GM23338 (cell line): ENCODE data around the gene PREB. TPM values are rescaled to one million over a fixed set of nuclear protein-coding genes. Genes with fewer than 3 reads are reported as not detected.
A peak's percentile ranks its signal among the peaks of the same experiment; 100 is the strongest.

Experiments
- ATAC-seq: fragments of 200-7000 bp; cut with Tn5 transposase; 3 replicates; pipeline ENCODE4 v1.9.1; 2020
- DNase-seq: peaks from one replicate; pipeline ENCODE4 v3.0.0-alpha.2; 2015; ENCODE audit warnings: low spot score
- H2AFZ ChIP-seq: fragments of 200-600 bp; sonication (generic); 2 replicates; pipeline ENCODE4 v1.8.0; 2016; ENCODE audit warnings: antibody characterized with exemption, mild to moderate bottlenecking, moderate library complexity
- H3F3A ChIP-seq: fragments of 200-600 bp; sonication (generic); replicated peaks from 2 replicates; pipeline ENCODE4 v1.8.0; 2017; ENCODE audit warnings: antibody characterized with exemption, mixed run types, low read depth
- H3K27ac ChIP-seq: fragments of 200-600 bp; sonication (generic); 2 replicates; pipeline ENCODE4 v1.6.1; 2016; ENCODE audit warnings: low read depth
- H3K27me3 ChIP-seq: fragments of 200-600 bp; sonication (generic); 2 replicates; pipeline ENCODE4 v1.8.0; 2016; ENCODE audit warnings: mild to moderate bottlenecking, mixed run types, moderate library complexity; ENCODE audit not compliant: insufficient read depth
- H3K36me3 ChIP-seq: fragments of 200-600 bp; sonication (generic); 2 replicates; pipeline ENCODE4 v1.8.0; 2016; ENCODE audit warnings: mild to moderate bottlenecking; ENCODE audit not compliant: insufficient read depth
- H3K4me1 ChIP-seq: fragments of 200-600 bp; sonication (generic); 2 replicates; pipeline ENCODE4 v1.8.0; 2016; ENCODE audit warnings: mild to moderate bottlenecking, moderate library complexity; ENCODE audit not compliant: insufficient read depth
- H3K4me2 ChIP-seq: fragments of 200-600 bp; sonication (generic); 2 replicates; pipeline ENCODE4 v1.7.1; 2017; ENCODE audit warnings: mixed run types
- H3K4me3 ChIP-seq: fragments of 200-600 bp; sonication (generic); 2 replicates; pipeline ENCODE4 v1.6.1; 2016; ENCODE audit warnings: mixed run types
- H3K79me2 ChIP-seq: fragments of 200-600 bp; sonication (generic); replicated peaks from 2 replicates; pipeline ENCODE4 v1.8.0; 2017; ENCODE audit warnings: mild to moderate bottlenecking; ENCODE audit not compliant: insufficient read depth
- H3K9me2 ChIP-seq: fragments of 200-600 bp; sonication (generic); 2 replicates; pipeline ENCODE4 v1.8.0; 2017; ENCODE audit not compliant: insufficient read depth
- H4K20me1 ChIP-seq: fragments of 200-600 bp; sonication (generic); replicated peaks from 2 replicates; pipeline ENCODE4 v1.8.0; 2017; ENCODE audit warnings: mild to moderate bottlenecking; ENCODE audit not compliant: insufficient read depth
- H3K27ac Mint-ChIP-seq: 2 replicates; pipeline ENCODE4 v1.8.0; 2020; ENCODE audit warnings: inconsistent platforms, mild to moderate bottlenecking, moderate library complexity, mixed read lengths
- H3K27me3 Mint-ChIP-seq: 3 replicates; pipeline ENCODE4 v1.8.0; 2022; ENCODE audit warnings: low read depth, mild to moderate bottlenecking, moderate library complexity, mixed read lengths, inconsistent platforms; ENCODE audit not compliant: insufficient read depth, poor library complexity
- H3K36me3 Mint-ChIP-seq: 3 replicates; pipeline ENCODE4 v1.8.0; 2021; ENCODE audit warnings: low read depth, mild to moderate bottlenecking, inconsistent platforms, moderate library complexity, mixed read lengths
- H3K4me1 Mint-ChIP-seq: 3 replicates; pipeline ENCODE4 v1.8.0; 2020; ENCODE audit warnings: mild to moderate bottlenecking, inconsistent platforms, mixed read lengths
- H3K4me3 Mint-ChIP-seq: 3 replicates; pipeline ENCODE4 v1.8.0; 2021; ENCODE audit warnings: moderate library complexity, mild to moderate bottlenecking, inconsistent platforms, mixed read lengths
- H3K9me3 Mint-ChIP-seq: 3 replicates; pipeline ENCODE4 v1.8.0; 2020; ENCODE audit warnings: moderate library complexity, mild to moderate bottlenecking, inconsistent platforms, mixed read lengths
- CREB1 ChIP-seq: fragments of 250-450 bp; sonication (Bioruptor Pico); IDR thresholded peaks from 2 replicates; pipeline ENCODE4 v1.5.0; 2020; ENCODE audit warnings: low read depth, mild to moderate bottlenecking, moderate library complexity
- EZH2 ChIP-seq: fragments of 200-600 bp; sonication (generic); IDR thresholded peaks from one replicate; pipeline ENCODE4 v1.8.0; 2017; ENCODE audit warnings: antibody characterized with exemption, mild to moderate bottlenecking, low read depth; ENCODE audit not compliant: unreplicated experiment
- EZH2phosphoT487 ChIP-seq: fragments of 200-600 bp; sonication (generic); IDR thresholded peaks from one replicate; pipeline ENCODE4 v1.8.1; 2018; ENCODE audit warnings: antibody characterized with exemption; ENCODE audit not compliant: unreplicated experiment
- JUNB ChIP-seq: IDR thresholded peaks from one replicate; pipeline ENCODE4 v1.6.1; 2016; ENCODE audit warnings: antibody characterized with exemption; ENCODE audit not compliant: unreplicated experiment
- NANOG ChIP-seq: IDR thresholded peaks from 2 replicates; pipeline ENCODE4 v1.6.1; 2016; ENCODE audit warnings: antibody characterized with exemption, borderline replicate concordance
- POLR2AphosphoS5 ChIP-seq: IDR thresholded peaks from 2 replicates; pipeline ENCODE4 v1.6.1; 2016; ENCODE audit warnings: antibody characterized with exemption, low read depth
- STAT1 ChIP-seq: IDR thresholded peaks from one replicate; pipeline ENCODE4 v1.6.1; 2016; ENCODE audit warnings: antibody characterized with exemption; ENCODE audit not compliant: unreplicated experiment
- ZNF114 ChIP-seq: fragments of 250-450 bp; sonication (Bioruptor Pico); IDR thresholded peaks from 2 replicates; pipeline ENCODE4 v1.5.0; 2020; ENCODE audit warnings: mild to moderate bottlenecking, moderate library complexity
- ZNF331 ChIP-seq: fragments of 250-450 bp; sonication (Bioruptor Pico); IDR thresholded peaks from 2 replicates; pipeline ENCODE4 v1.5.0; 2020; ENCODE audit warnings: low read depth, mild to moderate bottlenecking, moderate library complexity
- polyA plus RNA-seq: library from polyadenylated mRNA; unstranded; fragments of >200 nt; fragmentation: Nextera tagmentation; extraction: Ambion mirVana; gene quantifications from 2 replicates; pipeline ENCODE4 v1.2.1, GENCODE V29; 2016
- total RNA-seq: library from RNA; depleted of rRNA; stranded (reverse); fragments of >200 nt; shearing (Covaris generic); gene quantifications from 2 replicates; pipeline ENCODE4 v1.2.3, GENCODE V29; 2014
- TF ChIP-seq, protein P1 (sequence below): IDR thresholded peaks from 2 replicates; pipeline ENCODE4 v1.6.1; 2016; ENCODE audit warnings: antibody characterized with exemption
- TF ChIP-seq, protein P2 (sequence below), 2 experiments: fragments of 200-600 bp in 1 of 2; sonication (generic) in 1 of 2; conservative IDR thresholded peaks; 2 replicates each; pipeline versions ENCODE4 v1.5.1 to v1.6.1; 2016 to 2017; ENCODE audit warnings: antibody characterized with exemption in 2 of 2, low read depth in 2 of 2, mild to moderate bottlenecking in 2 of 2, moderate library complexity in 1 of 2
- TF ChIP-seq, protein P3 (sequence below): fragments of 250-450 bp; sonication (Bioruptor Pico); IDR thresholded peaks from 2 replicates; pipeline ENCODE4 v1.5.0; 2020; ENCODE audit warnings: mild to moderate bottlenecking, moderate library complexity

Gene PREB
- total and polyA plus RNA-seq, 2 experiments from 2014 or later = 41.2 to 79.7 TPM

DNA sequence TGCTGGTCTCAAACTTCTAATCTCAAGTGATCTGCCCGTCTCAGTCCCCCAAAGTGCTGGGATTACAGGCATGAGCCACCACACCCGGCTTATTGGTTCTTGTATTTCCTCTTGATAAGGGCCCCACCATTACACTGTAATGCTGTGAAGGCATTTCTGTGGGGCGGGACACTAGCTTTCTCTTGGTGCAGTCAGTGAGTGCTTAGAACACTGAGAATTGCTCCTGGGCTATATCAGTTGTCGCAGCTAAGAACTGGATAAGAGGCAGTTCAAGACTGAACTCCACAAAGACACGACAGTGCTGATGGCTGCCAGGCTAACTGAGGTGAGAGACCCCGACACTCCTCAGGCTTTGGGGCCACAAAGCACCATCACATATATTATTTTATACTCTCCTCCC is 45.8 kb downstream of the PREB start:
- Mint-ChIP-seq H3K4me1 (peaks cover 22% of the 10 kb centered on the region), H3K27me3 (peaks cover 25% of the 10 kb centered on the region), H3K9me3 (no peaks in the 10 kb centered on the region; the same call in 2 of the 3 replicates), H3K27ac (no peak overlapping the region), H3K4me3 (no peak overlapping the region), H3K36me3 (no peaks in the 10 kb centered on the region)
- Histone ChIP-seq H3K27me3 (peaks cover 16% of the 10 kb centered on the region), H3K79me2 (no peaks in the 10 kb centered on the region), H3K4me2 (no peak overlapping the region), H3K9me2 (no peaks in the 10 kb centered on the region), H3F3A (peaks cover 8% of the 10 kb centered on the region; the same call in 1 of the 2 replicates), H3K4me1 (peaks cover 10% of the 10 kb centered on the region), H2AFZ (no peak overlapping the region), H4K20me1 (no peaks in the 10 kb centered on the region; the same call in 1 of the 2 replicates), H3K36me3 (no peaks in the 10 kb centered on the region), H3K27ac (no peak overlapping the region), H3K4me3 (no peak overlapping the region)
- TF ChIP-seq JUNB (no peak), EZH2 (no peak), EZH2phosphoT487 (no peak), POLR2AphosphoS5 (no peak), ZNF331 (CRISPR knock-in tag) (no peak), ZNF114 (CRISPR knock-in tag) (no peak), CREB1 (CRISPR knock-in tag) (no peak), STAT1 (no peak), NANOG (no peak)
- TF ChIP-seq, protein P1, sequence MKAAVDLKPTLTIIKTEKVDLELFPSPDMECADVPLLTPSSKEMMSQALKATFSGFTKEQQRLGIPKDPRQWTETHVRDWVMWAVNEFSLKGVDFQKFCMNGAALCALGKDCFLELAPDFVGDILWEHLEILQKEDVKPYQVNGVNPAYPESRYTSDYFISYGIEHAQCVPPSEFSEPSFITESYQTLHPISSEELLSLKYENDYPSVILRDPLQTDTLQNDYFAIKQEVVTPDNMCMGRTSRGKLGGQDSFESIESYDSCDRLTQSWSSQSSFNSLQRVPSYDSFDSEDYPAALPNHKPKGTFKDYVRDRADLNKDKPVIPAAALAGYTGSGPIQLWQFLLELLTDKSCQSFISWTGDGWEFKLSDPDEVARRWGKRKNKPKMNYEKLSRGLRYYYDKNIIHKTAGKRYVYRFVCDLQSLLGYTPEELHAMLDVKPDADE = no peak
- TF ChIP-seq, protein P2, sequence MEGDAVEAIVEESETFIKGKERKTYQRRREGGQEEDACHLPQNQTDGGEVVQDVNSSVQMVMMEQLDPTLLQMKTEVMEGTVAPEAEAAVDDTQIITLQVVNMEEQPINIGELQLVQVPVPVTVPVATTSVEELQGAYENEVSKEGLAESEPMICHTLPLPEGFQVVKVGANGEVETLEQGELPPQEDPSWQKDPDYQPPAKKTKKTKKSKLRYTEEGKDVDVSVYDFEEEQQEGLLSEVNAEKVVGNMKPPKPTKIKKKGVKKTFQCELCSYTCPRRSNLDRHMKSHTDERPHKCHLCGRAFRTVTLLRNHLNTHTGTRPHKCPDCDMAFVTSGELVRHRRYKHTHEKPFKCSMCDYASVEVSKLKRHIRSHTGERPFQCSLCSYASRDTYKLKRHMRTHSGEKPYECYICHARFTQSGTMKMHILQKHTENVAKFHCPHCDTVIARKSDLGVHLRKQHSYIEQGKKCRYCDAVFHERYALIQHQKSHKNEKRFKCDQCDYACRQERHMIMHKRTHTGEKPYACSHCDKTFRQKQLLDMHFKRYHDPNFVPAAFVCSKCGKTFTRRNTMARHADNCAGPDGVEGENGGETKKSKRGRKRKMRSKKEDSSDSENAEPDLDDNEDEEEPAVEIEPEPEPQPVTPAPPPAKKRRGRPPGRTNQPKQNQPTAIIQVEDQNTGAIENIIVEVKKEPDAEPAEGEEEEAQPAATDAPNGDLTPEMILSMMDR (conservative IDR thresholded peaks at IDR 0.05; ENCODE audit: low read depth in 2 of 2) = no peak
- ATAC-seq = no peak
- no peak for DNase-seq

DNA sequence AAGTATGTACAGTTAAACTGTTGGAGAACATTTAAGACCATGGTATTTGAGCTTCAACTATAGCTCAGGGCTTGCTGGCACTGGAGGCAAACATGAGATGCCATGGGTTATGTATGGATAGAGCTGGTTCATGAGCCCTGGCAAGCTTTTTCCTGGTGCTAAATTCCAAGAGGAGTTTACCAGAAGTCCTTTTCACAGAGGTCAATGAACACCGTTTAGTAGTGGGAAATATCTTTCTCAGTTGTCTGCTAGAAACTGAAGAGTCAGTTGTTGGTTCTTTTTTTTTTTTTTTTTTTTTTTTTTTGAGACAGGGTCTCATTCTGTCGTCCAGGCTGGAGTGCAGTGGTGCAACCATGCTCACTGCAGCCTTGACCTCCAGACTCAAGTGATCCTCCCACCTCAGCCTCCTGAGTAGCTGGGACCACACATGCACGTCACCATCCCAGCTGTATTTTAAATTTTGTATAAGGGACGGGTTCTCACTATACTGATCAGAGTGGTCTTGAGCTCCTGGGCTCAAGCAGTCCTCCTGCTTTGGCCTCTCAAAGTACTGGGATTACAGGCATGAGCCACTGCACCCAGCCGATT is 46.5 kb downstream of the PREB start:
- Mint-ChIP-seq H3K27me3 (peaks cover 28% of the 10 kb centered on the region), H3K36me3 (no peaks in the 10 kb centered on the region), H3K9me3 (no peaks in the 10 kb centered on the region; the same call in 2 of the 3 replicates), H3K4me1 (peaks cover 25% of the 10 kb centered on the region), H3K4me3 (peak overlapping the region; percentile 82), H3K27ac (no peak overlapping the region)
- TF ChIP-seq JUNB = no peak
- TF ChIP-seq, protein P3, sequence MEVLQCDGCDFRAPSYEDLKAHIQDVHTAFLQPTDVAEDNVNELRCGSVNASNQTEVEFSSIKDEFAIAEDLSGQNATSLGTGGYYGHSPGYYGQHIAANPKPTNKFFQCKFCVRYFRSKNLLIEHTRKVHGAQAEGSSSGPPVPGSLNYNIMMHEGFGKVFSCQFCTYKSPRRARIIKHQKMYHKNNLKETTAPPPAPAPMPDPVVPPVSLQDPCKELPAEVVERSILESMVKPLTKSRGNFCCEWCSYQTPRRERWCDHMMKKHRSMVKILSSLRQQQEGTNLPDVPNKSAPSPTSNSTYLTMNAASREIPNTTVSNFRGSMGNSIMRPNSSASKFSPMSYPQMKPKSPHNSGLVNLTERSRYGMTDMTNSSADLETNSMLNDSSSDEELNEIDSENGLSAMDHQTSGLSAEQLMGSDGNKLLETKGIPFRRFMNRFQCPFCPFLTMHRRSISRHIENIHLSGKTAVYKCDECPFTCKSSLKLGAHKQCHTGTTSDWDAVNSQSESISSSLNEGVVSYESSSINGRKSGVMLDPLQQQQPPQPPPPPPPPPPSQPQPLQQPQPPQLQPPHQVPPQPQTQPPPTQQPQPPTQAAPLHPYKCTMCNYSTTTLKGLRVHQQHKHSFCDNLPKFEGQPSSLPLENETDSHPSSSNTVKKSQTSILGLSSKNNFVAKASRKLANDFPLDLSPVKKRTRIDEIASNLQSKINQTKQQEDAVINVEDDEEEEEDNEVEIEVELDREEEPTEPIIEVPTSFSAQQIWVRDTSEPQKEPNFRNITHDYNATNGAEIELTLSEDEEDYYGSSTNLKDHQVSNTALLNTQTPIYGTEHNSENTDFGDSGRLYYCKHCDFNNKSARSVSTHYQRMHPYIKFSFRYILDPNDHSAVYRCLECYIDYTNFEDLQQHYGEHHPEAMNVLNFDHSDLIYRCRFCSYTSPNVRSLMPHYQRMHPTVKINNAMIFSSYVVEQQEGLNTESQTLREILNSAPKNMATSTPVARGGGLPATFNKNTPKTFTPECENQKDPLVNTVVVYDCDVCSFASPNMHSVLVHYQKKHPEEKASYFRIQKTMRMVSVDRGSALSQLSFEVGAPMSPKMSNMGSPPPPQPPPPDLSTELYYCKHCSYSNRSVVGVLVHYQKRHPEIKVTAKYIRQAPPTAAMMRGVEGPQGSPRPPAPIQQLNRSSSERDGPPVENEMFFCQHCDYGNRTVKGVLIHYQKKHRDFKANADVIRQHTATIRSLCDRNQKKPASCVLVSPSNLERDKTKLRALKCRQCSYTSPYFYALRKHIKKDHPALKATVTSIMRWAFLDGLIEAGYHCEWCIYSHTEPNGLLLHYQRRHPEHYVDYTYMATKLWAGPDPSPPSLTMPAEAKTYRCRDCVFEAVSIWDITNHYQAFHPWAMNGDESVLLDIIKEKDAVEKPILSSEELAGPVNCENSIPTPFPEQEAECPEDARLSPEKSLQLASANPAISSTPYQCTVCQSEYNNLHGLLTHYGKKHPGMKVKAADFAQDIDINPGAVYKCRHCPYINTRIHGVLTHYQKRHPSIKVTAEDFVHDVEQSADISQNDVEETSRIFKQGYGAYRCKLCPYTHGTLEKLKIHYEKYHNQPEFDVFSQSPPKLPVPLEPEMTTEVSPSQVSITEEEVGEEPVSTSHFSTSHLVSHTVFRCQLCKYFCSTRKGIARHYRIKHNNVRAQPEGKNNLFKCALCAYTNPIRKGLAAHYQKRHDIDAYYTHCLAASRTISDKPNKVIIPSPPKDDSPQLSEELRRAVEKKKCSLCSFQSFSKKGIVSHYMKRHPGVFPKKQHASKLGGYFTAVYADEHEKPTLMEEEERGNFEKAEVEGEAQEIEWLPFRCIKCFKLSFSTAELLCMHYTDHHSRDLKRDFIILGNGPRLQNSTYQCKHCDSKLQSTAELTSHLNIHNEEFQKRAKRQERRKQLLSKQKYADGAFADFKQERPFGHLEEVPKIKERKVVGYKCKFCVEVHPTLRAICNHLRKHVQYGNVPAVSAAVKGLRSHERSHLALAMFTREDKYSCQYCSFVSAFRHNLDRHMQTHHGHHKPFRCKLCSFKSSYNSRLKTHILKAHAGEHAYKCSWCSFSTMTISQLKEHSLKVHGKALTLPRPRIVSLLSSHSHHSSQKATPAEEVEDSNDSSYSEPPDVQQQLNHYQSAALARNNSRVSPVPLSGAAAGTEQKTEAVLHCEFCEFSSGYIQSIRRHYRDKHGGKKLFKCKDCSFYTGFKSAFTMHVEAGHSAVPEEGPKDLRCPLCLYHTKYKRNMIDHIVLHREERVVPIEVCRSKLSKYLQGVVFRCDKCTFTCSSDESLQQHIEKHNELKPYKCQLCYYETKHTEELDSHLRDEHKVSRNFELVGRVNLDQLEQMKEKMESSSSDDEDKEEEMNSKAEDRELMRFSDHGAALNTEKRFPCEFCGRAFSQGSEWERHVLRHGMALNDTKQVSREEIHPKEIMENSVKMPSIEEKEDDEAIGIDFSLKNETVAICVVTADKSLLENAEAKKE (CRISPR knock-in tag) = no peak
- H3K27ac ChIP-seq = no peak overlapping the region
- peak overlapping the region; percentile 96; the same call in 1 of the 2 replicates for H2AFZ ChIP-seq
- peaks cover 16% of the 10 kb centered on the region for H3K27me3 ChIP-seq
- ATAC-seq (no peak), DNase-seq (no peak)
- no peaks in the 10 kb centered on the region for H3K79me2 ChIP-seq
- peaks cover 10% of the 10 kb centered on the region for H3K4me1 ChIP-seq
- no peaks in the 10 kb centered on the region for H3K36me3 ChIP-seq
- H3K4me2 ChIP-seq = peak overlapping the region; percentile 95
- no peaks in the 10 kb centered on the region; the same call in 1 of the 2 replicates for H4K20me1 ChIP-seq
- H3K4me3 ChIP-seq = peak overlapping the region; percentile 87
- peaks cover 8% of the 10 kb centered on the region; the same call in 1 of the 2 replicates for H3F3A ChIP-seq
- no peaks in the 10 kb centered on the region for H3K9me2 ChIP-seq
